ENCODE results near the gene SLC7A8. TPM values are rescaled to one million over a fixed set of nuclear protein-coding genes. Genes with fewer than 3 reads are reported as not detected.

SLC7A8 gene
- total and polyA plus RNA-seq, 8 donors, result 1.2 to 102 (median 32.0) TPM

DNA sequence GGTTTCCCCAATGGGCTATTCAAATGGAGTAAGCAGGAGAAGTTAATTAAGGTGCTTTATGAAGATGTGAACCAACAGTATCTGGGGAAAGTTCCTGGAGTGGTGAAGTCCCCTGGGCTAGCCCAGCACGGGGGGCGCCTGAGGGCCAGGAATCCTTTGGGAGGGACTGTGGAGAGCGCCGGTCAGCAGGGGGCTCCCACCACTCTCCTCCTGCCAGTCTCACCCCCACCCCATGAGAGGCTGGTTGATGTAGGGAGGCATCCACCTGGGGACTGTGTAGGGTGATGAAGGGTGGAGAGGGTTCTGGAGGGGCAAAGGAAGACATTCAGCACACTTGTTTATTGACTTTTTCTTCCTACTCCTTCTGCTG lies 68.8 kb downstream of the SLC7A8 start:
- intact Hi-C loops (cut with DNase I; ENCODE audit: low total_unique reads), result no loop called here

DNA sequence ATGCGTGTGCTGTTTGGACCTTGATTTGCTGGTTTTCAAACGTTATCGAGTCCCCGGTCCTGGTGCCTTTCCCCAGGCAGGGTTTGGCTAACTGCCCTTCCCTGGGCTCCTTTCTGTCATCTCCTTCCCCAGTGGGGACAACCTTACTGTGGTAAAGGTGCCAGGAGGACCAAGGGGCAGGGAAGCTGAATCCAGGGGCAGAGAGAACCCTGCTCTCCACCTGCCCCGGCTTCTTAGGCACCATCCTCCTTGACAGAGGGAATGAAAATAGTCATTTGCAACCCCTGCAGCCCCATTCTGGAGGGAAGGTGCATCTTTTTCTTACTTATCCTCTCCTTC lies 69.4 kb downstream of the SLC7A8 start:
- WGBS, 5 donors, result 28 to 47% (median 38%) methylated on average over 5 of the region's 5 CpGs
- Histone ChIP-seq H3K4me3 (no peak overlapping the region), H3K27me3 (peaks cover 0 to 83% (median 16%) of the 10 kb centered on the region in 3 donors), H3K27ac (no peak overlapping the region), H3K9me3 (no peaks in the 10 kb centered on the region), H3K4me1 (peaks cover 0 to 30% (median 9%) of the 10 kb centered on the region in 4 donors), H3K36me3 (no peaks in the 10 kb centered on the region)
- TF ChIP-seq POLR2A (IDR thresholded peaks at IDR 0.05) (no peak), POLR2AphosphoS5 (IDR thresholded peaks at IDR 0.05) (no peak), EP300 (IDR thresholded peaks at IDR 0.05) (no peak), CTCF (IDR thresholded peaks at IDR 0.05) (no peak)
- intact Hi-C loops (cut with DNase I; ENCODE audit: low total_unique reads), result no loop called here
- no peak for DNase-seq

More for the DNA sequence above, 68.8 kb downstream of the SLC7A8 start:
- DNase-seq, result no peak
- TF ChIP-seq CTCF (IDR thresholded peaks at IDR 0.05) (no peak), POLR2AphosphoS5 (IDR thresholded peaks at IDR 0.05) (no peak), EP300 (IDR thresholded peaks at IDR 0.05) (no peak), POLR2A (IDR thresholded peaks at IDR 0.05) (no peak)
- no peaks in the 10 kb centered on the region for H3K36me3 ChIP-seq
- H3K27ac ChIP-seq, result peak overlapping the region in 1 of 5 donors; percentile 22
- no peaks in the 10 kb centered on the region for H3K9me3 ChIP-seq
- H3K4me3 ChIP-seq, result no peak overlapping the region
- H3K4me1 ChIP-seq, result peaks cover 0 to 33% (median 9%) of the 10 kb centered on the region in 4 donors
- WGBS, 5 donors, result 60 to 70% (median 66%) methylated on average over 4 of the region's 4 CpGs
- peaks cover 0 to 82% (median 16%) of the 10 kb centered on the region in 3 donors for H3K27me3 ChIP-seq

DNA sequence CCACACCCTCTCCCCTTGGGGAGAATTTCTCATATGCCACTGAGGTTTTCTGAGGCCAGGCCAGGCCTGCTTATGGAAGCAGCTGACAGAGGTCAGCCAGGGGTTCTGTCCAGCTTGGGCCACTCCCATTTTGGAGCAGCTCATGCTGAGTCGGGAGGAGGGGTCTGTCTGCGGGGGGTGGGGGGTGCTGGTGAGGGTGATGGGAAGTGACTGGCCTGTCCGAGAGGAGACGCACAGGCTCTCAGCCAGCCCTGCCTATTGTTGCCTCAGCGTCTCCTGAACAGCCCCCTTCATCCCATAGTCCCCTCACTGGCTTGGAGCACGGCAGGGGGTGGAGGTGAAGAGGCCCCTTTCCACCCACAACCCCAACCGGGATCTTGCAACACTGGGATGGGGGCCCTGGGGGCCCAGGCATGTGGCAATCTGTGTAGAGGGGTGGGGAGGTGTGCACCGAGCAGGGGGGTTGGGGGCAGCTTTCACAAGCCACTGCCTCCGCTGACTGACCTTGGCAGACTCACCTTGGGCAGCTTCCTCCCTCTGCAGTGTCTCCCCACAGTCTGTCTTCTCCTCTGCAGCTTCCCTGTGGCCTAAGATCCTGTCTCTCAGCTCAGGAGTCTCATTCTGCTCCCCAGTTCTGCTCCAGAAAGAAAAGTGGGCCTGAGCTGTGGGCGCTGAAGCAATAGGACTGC lies 69.9 kb downstream of the SLC7A8 start:
- intact Hi-C loops (cut with DNase I; ENCODE audit: low total_unique reads), result no loop called here
- no peak for TF ChIP-seq CTCF (IDR thresholded peaks at IDR 0.05)
- TF ChIP-seq POLR2A (IDR thresholded peaks at IDR 0.05), result no peak
- TF ChIP-seq EP300 (IDR thresholded peaks at IDR 0.05), result no peak
- no peak for TF ChIP-seq POLR2AphosphoS5 (IDR thresholded peaks at IDR 0.05)
- H3K4me3 ChIP-seq, result no peak overlapping the region
- DNase-seq, result peak in 1 of 2 donors; percentile 63
- peaks cover 0 to 80% (median 16%) of the 10 kb centered on the region in 3 donors for H3K27me3 ChIP-seq
- no peaks in the 10 kb centered on the region for H3K9me3 ChIP-seq
- peaks cover 0 to 30% (median 9%) of the 10 kb centered on the region in 4 donors for H3K4me1 ChIP-seq
- no peak overlapping the region for H3K27ac ChIP-seq
- WGBS, 5 donors, result 49 to 56% (median 54%) methylated on average over 7 to 10 of the region's 10 CpGs
- no peaks in the 10 kb centered on the region for H3K36me3 ChIP-seq

DNA sequence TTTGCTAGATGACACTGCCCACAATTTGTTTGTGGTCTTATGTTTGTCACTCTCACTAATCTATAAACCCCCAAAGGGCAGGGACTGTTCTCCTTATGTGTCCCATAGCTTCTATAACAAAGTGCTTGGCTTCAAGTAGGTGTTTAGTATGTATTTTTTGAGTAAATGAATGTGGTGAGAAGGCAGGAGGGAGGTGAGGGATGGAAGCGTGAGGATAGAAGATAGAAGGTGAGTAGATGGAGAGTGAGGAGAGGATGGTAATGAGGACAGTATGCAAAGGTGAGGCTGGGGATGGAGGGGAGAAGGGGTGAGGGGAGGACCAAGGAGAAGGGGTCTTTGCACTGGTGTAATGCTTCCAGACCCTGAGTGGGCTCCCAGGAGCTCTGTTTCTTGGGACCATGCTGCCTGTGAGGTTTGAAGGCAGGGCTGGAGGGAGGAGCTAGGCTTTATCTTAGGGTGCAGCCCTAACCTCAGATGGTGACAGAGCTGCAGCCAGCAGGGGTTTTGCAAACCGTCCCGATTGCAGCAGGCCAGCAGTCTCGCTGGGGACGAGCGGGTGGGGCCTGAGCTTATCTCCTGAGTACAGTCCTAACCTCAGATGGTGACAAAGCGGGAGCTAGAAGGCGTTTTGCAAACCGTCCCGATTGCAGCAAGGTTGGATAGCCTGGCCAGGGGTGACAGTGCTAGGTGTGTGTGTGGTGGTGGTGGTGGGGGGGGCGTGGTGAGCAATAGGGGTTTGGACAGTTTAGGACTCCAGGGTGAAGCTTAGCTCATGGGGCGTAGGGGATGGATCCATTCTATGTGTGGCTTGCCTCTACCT lies 70.9 kb downstream of the SLC7A8 start:
- no peak overlapping the region for H3K27ac ChIP-seq
- no peak overlapping the region for H3K4me3 ChIP-seq
- DNase-seq, result no peak
- intact Hi-C loops (cut with DNase I; ENCODE audit: low total_unique reads), result no loop called here
- TF ChIP-seq POLR2A (IDR thresholded peaks at IDR 0.05), result no peak
- TF ChIP-seq CTCF (IDR thresholded peaks at IDR 0.05), result no peak
- no peak for TF ChIP-seq EP300 (IDR thresholded peaks at IDR 0.05)
- TF ChIP-seq POLR2AphosphoS5 (IDR thresholded peaks at IDR 0.05), result no peak
- H3K27me3 ChIP-seq, result peaks cover 0 to 72% (median 16%) of the 10 kb centered on the region in 3 donors
- H3K4me1 ChIP-seq, result peaks cover 0 to 30% (median 9%) of the 10 kb centered on the region in 4 donors
- H3K9me3 ChIP-seq, result no peaks in the 10 kb centered on the region
- 24 to 44% (median 33%) methylated on average over 11 to 12 of the region's 12 CpGs for WGBS, 5 donors
- no peaks in the 10 kb centered on the region for H3K36me3 ChIP-seq
